Ishikawa (cell line): ENCODE measurements around the gene ADAP1.

ENCODE experiments used
- CEBPB ChIP-seq: IDR thresholded peaks from 2 replicates; pipeline ENCODE4 v1.6.1; 2012
- CREB1 ChIP-seq: IDR thresholded peaks from 2 replicates; pipeline ENCODE4 v1.6.1; 2012; ENCODE audit warnings: low read depth
- EGR1 ChIP-seq: IDR thresholded peaks from 2 replicates; pipeline ENCODE4 v1.6.1; 2012
- EP300 ChIP-seq: IDR thresholded peaks from 2 replicates; pipeline ENCODE4 v1.6.1; 2012; ENCODE audit warnings: borderline replicate concordance
- FOXM1 ChIP-seq: IDR thresholded peaks from 2 replicates; pipeline ENCODE4 v1.6.1; 2012; ENCODE audit warnings: low read depth, borderline replicate concordance
- MAX ChIP-seq: IDR thresholded peaks from 2 replicates; pipeline ENCODE4 v1.6.1; 2012
- NFIC ChIP-seq: IDR thresholded peaks from 2 replicates; pipeline ENCODE4 v1.6.1; 2012
- RAD21 ChIP-seq: IDR thresholded peaks from 2 replicates; pipeline ENCODE4 v1.6.1; 2012; ENCODE audit warnings: low read depth
- TAF1 ChIP-seq: IDR thresholded peaks from 2 replicates; pipeline ENCODE4 v1.6.1; 2012; ENCODE audit warnings: low read depth, mild to moderate bottlenecking
- TCF12 ChIP-seq: IDR thresholded peaks from 2 replicates; pipeline ENCODE4 v1.6.1; 2012; ENCODE audit warnings: low read depth
- TEAD4 ChIP-seq: IDR thresholded peaks from 2 replicates; pipeline ENCODE4 v1.6.1; 2012
- USF1 ChIP-seq: IDR thresholded peaks from 2 replicates; pipeline ENCODE4 v1.6.1; 2012
- YY1 ChIP-seq: IDR thresholded peaks from 2 replicates; pipeline ENCODE4 v1.6.1; 2012; ENCODE audit warnings: low read depth
- ZBTB7A ChIP-seq: IDR thresholded peaks from 2 replicates; pipeline ENCODE4 v1.6.1; 2012; ENCODE audit warnings: low read depth
- TF ChIP-seq, protein P1 (sequence below): IDR thresholded peaks from 2 replicates; pipeline ENCODE4 v1.6.1; 2012; ENCODE audit warnings: low read depth, mild to moderate bottlenecking

ADAP1 gene

DNA sequence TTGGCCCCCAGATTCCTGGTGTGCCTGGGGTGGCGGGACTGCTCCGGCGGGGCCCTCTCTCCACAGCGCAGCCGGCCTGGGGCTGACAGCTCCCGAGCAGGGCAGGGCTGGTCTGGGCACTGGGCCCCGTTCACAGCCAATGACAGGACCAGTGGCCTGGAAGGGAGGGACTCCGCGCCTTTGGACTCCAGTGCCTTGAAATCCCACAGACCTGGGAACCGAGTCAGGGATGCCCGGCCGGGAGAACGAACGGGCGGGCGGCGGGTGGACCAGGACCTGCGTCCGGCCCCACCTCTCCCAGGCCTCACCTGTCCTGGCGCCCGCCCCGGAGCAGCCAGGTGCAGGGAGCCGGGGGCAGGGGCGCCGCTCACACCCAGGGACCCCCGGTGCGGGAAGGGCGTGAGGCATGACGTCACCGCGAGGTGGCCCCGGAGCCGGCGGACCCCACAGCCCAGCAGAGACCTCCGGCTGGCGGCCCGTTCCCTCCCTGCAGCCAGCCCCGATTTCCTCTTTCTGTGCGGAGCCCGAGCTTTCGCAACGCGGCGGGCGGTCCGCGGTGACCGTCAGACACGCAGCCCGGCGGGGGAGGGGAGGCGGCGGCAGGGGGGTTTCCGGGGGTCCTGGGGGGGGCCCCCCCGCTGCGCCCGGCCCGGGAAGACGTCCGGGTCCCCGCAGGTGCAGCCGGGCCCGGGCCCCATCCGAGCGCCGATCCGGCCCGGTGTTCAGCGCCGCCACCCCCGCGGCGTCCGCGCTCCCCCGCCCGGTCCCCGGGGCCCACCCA, 743 bp downstream of the ADAP1 start:
- TF ChIP-seq YY1 (no peak), RAD21 (no peak), CEBPB (0 out of 2 replicates have a peak, but pooled peaks have one; percentile 15), MAX (peak; percentile 30; the same call in 1 of the 2 replicates), TAF1 (no peak), ZBTB7A (peak; percentile 93; the same call in 1 of the 2 replicates), EP300 (no peak), TCF12 (peak; percentile 29; the same call in 1 of the 2 replicates), NFIC (0 out of 2 replicates have a peak, but pooled peaks have one; percentile 8), TEAD4 (no peak), EGR1 (no peak)

DNA sequence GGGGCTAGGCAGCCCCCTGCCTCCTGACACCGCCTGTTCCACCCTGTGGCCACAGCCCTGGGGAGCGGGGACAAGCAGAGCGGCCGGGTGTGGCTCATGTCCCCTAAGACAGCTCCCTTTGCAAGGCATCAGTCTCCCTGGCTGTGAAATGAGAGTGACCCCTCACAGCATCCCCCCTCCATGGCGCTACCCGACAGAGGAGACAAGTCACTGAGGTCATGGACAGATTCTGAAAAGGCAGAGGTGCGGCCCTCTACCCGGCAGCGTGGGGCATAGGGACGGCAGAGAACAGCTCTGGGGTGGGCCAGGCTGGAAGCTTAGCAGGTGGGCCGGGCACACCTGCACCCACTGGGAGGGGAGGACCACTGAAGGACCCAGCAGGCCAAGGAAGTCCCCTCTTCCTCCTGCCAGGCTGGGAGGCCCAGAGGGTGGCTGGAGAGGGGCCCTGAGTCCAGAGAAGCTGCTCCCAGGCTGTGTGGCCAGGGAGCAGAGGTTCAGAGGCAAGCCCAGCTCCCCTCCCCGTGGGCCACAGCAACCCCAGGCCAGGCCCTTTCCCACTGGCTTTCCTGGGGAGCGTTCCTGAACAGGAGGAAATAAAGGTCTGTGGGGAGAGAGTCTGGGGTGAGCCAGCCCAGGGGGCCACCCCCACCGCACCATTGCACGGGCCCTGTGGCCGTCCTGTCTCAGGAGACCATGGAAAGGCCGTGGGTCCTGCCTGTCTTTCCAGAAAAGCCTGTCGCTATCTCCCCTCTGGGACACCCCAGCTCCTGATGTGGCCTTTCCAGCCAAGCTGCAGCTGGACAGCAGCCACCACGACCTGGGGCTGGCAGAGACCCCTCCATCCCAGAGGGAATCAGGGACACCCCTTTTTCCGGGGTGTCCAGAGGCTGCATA, 1.7 kb downstream of the ADAP1 start:
- TF ChIP-seq YY1 (no peak), CREB1 (no peak), TEAD4 (no peak)

DNA sequence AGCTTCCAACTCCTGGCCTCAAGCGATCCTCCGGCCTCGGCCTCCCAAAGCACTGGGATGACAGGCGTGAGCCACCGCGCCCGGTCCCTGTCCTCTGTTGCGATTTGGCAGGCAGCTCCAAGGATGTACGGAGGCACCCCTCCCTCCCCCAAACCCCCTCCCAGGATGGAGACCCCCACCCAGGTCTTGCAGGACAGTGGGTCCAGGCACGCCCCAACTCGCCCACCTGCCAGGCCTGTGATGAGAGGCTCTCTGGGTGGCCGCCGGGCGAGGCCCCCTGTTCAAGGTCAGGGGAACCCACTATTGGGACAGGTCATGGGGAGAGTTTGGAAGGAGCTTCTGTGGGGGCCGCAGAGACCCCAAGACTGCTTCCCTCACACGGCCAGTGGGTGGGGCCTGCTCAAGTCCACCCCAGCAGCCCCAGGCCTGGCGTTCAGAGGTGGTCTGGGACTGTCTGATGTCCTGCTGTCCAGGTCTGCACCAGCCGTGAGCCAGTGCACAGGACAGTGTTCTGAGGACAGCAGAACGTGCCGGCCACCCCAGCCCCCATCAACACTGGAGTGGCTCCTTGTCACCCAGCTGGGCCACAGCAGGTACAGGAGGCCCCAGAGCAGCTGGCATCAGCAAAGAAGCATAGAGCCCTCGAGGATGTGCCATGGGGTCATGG, 2.5 kb downstream of the ADAP1 start:
- no peak for TF ChIP-seq MAX
- TF ChIP-seq USF1: no peak
- no peak for TF ChIP-seq TCF12
- no peak for TF ChIP-seq YY1
- no peak for TF ChIP-seq CEBPB
- no peak for TF ChIP-seq EP300
- TF ChIP-seq TAF1: no peak
- TF ChIP-seq, protein P1, sequence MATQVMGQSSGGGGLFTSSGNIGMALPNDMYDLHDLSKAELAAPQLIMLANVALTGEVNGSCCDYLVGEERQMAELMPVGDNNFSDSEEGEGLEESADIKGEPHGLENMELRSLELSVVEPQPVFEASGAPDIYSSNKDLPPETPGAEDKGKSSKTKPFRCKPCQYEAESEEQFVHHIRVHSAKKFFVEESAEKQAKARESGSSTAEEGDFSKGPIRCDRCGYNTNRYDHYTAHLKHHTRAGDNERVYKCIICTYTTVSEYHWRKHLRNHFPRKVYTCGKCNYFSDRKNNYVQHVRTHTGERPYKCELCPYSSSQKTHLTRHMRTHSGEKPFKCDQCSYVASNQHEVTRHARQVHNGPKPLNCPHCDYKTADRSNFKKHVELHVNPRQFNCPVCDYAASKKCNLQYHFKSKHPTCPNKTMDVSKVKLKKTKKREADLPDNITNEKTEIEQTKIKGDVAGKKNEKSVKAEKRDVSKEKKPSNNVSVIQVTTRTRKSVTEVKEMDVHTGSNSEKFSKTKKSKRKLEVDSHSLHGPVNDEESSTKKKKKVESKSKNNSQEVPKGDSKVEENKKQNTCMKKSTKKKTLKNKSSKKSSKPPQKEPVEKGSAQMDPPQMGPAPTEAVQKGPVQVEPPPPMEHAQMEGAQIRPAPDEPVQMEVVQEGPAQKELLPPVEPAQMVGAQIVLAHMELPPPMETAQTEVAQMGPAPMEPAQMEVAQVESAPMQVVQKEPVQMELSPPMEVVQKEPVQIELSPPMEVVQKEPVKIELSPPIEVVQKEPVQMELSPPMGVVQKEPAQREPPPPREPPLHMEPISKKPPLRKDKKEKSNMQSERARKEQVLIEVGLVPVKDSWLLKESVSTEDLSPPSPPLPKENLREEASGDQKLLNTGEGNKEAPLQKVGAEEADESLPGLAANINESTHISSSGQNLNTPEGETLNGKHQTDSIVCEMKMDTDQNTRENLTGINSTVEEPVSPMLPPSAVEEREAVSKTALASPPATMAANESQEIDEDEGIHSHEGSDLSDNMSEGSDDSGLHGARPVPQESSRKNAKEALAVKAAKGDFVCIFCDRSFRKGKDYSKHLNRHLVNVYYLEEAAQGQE: no peak
- no peak for TF ChIP-seq TEAD4

GRCh38 chr7:949021-949934, 5.2 kb downstream of the ADAP1 start:
- no peak for TF ChIP-seq CREB1
- TF ChIP-seq USF1: no peak
- no peak for TF ChIP-seq RAD21
- TF ChIP-seq ZBTB7A: no peak

GRCh38 chr7:947391-948210, 6.9 kb downstream of the ADAP1 start:
- TF ChIP-seq TCF12 (no peak), USF1 (no peak), RAD21 (no peak), CREB1 (no peak), EP300 (no peak), CEBPB (no peak), TAF1 (no peak), MAX (no peak), NFIC (no peak), TEAD4 (no peak), ZBTB7A (no peak), YY1 (no peak), FOXM1 (no peak), EGR1 (no peak)
- TF ChIP-seq, protein P1: no peak
